H1 (cell line): ENCODE results near the gene RBP3. TPM values are rescaled to one million over a fixed set of nuclear protein-coding genes. Genes with fewer than 3 reads are reported as not detected.

Source experiments
- RBBP5 ChIP-seq: IDR thresholded peaks from 2 replicates; pipeline ENCODE4 v1.7.1; 2012; ENCODE audit warnings: low read depth, mild to moderate bottlenecking, inconsistent platforms, low read length, moderate library complexity, borderline replicate concordance
- RXRA ChIP-seq: IDR thresholded peaks from 2 replicates; pipeline ENCODE4 v1.6.1; 2011; ENCODE audit warnings: low read depth, mild to moderate bottlenecking, low read length, moderate library complexity; ENCODE audit not compliant: insufficient read depth
- SRF ChIP-seq: IDR thresholded peaks from 2 replicates; pipeline ENCODE4 v1.6.1; 2011; ENCODE audit warnings: mild to moderate bottlenecking, low read depth, low read length, moderate library complexity
- polyA plus RNA-seq, 7 experiments: library from polyadenylated mRNA; depleted of rRNA in 3 of 7; stranded (reverse) in 5 of 7; unstranded in 2 of 7; fragments of >200 nt in 5 of 7; fragments of 200-250 nt in 2 of 7; gene quantifications; 1 replicate in 5 of 7; 2 replicates in 1 of 7; 4 replicates in 1 of 7; pipeline versions ENCODE4 v1.2.1 to v1.2.3, GENCODE V29; 2011 to 2013; ENCODE audit warnings: missing spikeins in 2 of 7, mixed read lengths in 2 of 7
- total RNA-seq: library from RNA; stranded (reverse); fragmentation: NEBNext Ultra II Directional; extraction: Animal tissue kit (Norgen Biotek cat#: 25700); gene quantifications from 2 replicates; pipeline ENCODE4 v1.2.1, GENCODE V29; 2021
- TF ChIP-seq, protein P1 (sequence below): fragments of 300-600 bp; sonication (generic); IDR thresholded peaks from 2 replicates; pipeline ENCODE4 v1.7.1; 2012; ENCODE audit warnings: low read length, moderate library complexity, mild to moderate bottlenecking, inconsistent platforms; ENCODE audit not compliant: insufficient replicate concordance
- TF ChIP-seq, protein P2 (sequence below): IDR thresholded peaks from 2 replicates; pipeline ENCODE4 v1.6.1; 2011; ENCODE audit warnings: low read length, improper control_type of control experiment

The RBP3 gene
- total and polyA plus RNA-seq, 2 of the 8 experiments (the other 6 are each of a cell fraction or from before 2014, with no cell fraction given), result not detected

DNA sequence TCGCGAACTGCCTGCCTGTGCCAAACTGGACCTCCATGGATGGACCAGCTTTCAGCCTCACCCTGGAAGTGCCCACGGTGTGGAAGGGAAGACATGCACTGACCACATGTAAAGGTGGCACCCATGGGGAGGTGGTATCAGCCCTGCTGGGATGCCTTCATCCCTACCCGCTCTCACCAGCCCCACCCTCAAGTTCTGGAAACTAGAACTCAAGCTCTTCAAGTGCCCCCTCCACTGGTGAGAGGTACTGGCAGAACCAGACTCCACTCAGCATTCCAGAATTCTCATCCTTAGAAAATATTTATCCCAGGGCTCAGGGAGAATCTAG lies 30.0 kb downstream of the RBP3 start (continued):
- TF ChIP-seq, protein P1, sequence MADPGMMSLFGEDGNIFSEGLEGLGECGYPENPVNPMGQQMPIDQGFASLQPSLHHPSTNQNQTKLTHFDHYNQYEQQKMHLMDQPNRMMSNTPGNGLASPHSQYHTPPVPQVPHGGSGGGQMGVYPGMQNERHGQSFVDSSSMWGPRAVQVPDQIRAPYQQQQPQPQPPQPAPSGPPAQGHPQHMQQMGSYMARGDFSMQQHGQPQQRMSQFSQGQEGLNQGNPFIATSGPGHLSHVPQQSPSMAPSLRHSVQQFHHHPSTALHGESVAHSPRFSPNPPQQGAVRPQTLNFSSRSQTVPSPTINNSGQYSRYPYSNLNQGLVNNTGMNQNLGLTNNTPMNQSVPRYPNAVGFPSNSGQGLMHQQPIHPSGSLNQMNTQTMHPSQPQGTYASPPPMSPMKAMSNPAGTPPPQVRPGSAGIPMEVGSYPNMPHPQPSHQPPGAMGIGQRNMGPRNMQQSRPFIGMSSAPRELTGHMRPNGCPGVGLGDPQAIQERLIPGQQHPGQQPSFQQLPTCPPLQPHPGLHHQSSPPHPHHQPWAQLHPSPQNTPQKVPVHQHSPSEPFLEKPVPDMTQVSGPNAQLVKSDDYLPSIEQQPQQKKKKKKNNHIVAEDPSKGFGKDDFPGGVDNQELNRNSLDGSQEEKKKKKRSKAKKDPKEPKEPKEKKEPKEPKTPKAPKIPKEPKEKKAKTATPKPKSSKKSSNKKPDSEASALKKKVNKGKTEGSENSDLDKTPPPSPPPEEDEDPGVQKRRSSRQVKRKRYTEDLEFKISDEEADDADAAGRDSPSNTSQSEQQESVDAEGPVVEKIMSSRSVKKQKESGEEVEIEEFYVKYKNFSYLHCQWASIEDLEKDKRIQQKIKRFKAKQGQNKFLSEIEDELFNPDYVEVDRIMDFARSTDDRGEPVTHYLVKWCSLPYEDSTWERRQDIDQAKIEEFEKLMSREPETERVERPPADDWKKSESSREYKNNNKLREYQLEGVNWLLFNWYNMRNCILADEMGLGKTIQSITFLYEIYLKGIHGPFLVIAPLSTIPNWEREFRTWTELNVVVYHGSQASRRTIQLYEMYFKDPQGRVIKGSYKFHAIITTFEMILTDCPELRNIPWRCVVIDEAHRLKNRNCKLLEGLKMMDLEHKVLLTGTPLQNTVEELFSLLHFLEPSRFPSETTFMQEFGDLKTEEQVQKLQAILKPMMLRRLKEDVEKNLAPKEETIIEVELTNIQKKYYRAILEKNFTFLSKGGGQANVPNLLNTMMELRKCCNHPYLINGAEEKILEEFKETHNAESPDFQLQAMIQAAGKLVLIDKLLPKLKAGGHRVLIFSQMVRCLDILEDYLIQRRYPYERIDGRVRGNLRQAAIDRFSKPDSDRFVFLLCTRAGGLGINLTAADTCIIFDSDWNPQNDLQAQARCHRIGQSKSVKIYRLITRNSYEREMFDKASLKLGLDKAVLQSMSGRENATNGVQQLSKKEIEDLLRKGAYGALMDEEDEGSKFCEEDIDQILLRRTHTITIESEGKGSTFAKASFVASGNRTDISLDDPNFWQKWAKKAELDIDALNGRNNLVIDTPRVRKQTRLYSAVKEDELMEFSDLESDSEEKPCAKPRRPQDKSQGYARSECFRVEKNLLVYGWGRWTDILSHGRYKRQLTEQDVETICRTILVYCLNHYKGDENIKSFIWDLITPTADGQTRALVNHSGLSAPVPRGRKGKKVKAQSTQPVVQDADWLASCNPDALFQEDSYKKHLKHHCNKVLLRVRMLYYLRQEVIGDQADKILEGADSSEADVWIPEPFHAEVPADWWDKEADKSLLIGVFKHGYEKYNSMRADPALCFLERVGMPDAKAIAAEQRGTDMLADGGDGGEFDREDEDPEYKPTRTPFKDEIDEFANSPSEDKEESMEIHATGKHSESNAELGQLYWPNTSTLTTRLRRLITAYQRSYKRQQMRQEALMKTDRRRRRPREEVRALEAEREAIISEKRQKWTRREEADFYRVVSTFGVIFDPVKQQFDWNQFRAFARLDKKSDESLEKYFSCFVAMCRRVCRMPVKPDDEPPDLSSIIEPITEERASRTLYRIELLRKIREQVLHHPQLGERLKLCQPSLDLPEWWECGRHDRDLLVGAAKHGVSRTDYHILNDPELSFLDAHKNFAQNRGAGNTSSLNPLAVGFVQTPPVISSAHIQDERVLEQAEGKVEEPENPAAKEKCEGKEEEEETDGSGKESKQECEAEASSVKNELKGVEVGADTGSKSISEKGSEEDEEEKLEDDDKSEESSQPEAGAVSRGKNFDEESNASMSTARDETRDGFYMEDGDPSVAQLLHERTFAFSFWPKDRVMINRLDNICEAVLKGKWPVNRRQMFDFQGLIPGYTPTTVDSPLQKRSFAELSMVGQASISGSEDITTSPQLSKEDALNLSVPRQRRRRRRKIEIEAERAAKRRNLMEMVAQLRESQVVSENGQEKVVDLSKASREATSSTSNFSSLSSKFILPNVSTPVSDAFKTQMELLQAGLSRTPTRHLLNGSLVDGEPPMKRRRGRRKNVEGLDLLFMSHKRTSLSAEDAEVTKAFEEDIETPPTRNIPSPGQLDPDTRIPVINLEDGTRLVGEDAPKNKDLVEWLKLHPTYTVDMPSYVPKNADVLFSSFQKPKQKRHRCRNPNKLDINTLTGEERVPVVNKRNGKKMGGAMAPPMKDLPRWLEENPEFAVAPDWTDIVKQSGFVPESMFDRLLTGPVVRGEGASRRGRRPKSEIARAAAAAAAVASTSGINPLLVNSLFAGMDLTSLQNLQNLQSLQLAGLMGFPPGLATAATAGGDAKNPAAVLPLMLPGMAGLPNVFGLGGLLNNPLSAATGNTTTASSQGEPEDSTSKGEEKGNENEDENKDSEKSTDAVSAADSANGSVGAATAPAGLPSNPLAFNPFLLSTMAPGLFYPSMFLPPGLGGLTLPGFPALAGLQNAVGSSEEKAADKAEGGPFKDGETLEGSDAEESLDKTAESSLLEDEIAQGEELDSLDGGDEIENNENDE, result no peak
- TF ChIP-seq, protein P2, sequence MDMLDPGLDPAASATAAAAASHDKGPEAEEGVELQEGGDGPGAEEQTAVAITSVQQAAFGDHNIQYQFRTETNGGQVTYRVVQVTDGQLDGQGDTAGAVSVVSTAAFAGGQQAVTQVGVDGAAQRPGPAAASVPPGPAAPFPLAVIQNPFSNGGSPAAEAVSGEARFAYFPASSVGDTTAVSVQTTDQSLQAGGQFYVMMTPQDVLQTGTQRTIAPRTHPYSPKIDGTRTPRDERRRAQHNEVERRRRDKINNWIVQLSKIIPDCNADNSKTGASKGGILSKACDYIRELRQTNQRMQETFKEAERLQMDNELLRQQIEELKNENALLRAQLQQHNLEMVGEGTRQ, result no peak
- TF ChIP-seq SRF, result no peak
- no peak for TF ChIP-seq RBBP5
- TF ChIP-seq RXRA, result no peak
